ENCODE data around the gene GATM. TPM values are rescaled to one million over a fixed set of nuclear protein-coding genes. Genes with fewer than 3 reads are reported as not detected.
A peak's percentile ranks its signal among the peaks of the same experiment; 100 is the strongest.

Gene GATM
- total and polyA plus RNA-seq, 12 donors: 3.6 to 73.2 (median 25.8) TPM

DNA sequence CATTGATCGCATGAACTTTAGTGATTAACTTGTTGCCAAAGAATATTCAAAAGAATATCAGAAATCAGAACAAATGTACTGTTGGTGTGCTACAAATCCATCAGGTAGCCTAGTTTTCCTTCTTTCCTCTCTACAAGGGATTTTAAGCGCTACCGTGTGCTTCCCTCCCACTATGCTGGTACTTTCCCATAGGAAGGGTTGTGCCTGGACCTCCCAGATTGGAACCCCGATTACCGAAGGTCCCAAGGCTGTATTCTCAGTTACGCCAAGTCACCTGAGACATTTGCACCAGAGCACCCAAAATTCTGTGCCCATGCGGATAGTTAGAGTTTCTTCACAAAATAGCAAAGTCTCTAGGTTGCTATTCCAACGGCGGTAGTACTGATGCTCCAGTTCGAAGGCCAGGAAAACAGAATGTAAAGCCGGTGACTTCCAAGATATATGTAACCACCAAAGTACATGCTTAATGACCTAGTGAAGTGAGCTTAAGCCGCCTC is 23.4 kb upstream of the GATM start:
- TF ChIP-seq, protein P1, sequence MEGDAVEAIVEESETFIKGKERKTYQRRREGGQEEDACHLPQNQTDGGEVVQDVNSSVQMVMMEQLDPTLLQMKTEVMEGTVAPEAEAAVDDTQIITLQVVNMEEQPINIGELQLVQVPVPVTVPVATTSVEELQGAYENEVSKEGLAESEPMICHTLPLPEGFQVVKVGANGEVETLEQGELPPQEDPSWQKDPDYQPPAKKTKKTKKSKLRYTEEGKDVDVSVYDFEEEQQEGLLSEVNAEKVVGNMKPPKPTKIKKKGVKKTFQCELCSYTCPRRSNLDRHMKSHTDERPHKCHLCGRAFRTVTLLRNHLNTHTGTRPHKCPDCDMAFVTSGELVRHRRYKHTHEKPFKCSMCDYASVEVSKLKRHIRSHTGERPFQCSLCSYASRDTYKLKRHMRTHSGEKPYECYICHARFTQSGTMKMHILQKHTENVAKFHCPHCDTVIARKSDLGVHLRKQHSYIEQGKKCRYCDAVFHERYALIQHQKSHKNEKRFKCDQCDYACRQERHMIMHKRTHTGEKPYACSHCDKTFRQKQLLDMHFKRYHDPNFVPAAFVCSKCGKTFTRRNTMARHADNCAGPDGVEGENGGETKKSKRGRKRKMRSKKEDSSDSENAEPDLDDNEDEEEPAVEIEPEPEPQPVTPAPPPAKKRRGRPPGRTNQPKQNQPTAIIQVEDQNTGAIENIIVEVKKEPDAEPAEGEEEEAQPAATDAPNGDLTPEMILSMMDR (IDR thresholded peaks at IDR 0.05): no peak
- no peak for TF ChIP-seq POLR2A (IDR thresholded peaks at IDR 0.05)
- peaks cover 12 to 30% of the 10 kb centered on the region in 2 donors for H3K4me1 ChIP-seq (replicated peaks in 1 of 2)
- peaks cover 0 to 13% of the 10 kb centered on the region in 2 donors for H3K36me3 ChIP-seq (replicated peaks in 1 of 2)
- peak overlapping the region in 4 of 5 donors; percentile 89 to 94 (median 89) for H3K27ac ChIP-seq
- H3K4me3 ChIP-seq: peak overlapping the region; percentile 20 to 98 (median 78)
- no peaks in the 10 kb centered on the region for H3K27me3 ChIP-seq
- intact Hi-C loops (cut with DNase I): loop anchor here in 1 of 2 donors (10.0 kb wide), 1 partner anchor 237 kb away; no protein-coding TSS in a partner anchor
- H3K9me3 ChIP-seq (replicated peaks in 1 of 3): no peaks in the 10 kb centered on the region
- WGBS, 4 donors: 2 to 3% (median 3%) methylated on average over 10 to 12 of the region's 12 CpGs
- peak in 2 of 7 donors; percentile 18 to 53 for DNase-seq

DNA sequence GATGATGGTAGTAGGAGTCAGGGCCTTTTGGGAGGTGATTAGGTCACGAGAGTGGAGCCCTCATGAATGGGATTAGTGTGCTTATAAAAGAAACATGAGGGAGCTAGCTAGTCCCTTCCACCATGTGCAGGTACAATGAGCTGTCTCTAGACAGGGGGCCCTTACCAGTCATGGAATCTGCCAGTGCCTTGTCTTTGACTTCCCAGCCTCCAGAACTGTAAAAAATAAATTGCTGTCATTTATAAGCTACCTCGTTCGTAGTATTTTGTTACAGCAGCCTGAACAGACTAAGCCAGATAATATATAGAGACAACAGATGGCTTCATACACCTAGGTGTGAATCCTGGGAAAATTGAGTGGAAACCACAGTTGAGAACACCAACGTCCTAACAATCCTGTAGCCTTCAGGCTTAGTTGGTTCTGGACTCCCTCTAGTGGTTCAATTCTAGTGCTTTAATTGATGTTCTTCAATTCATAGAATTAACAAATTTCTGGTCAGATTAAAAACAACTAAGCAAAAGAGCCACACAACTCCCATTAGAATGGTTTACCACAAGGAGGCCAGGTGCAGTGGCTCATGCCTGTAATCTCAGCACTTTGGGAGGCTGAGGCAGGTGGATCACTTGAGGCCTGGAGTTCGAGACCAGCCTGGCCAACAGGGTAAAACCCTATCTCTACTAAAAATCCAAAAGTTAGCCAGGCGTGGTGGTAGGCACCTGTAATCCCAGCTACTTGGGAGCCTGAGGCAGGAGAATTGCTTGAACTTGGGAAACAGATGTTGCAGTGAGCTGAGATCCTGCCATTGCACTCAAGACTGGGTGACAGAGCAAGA is 21.3 kb upstream of the GATM start:
- no peaks in the 10 kb centered on the region for H3K27me3 ChIP-seq
- TF ChIP-seq, protein P1 (IDR thresholded peaks at IDR 0.05): peak; percentile 64 to 80 (median 75)
- no peak for TF ChIP-seq POLR2A (IDR thresholded peaks at IDR 0.05)
- no peak overlapping the region for H3K27ac ChIP-seq
- 47 to 53% (median 51%) methylated on average over 6 of the region's 6 CpGs for WGBS, 4 donors
- no peaks in the 10 kb centered on the region for H3K36me3 ChIP-seq (replicated peaks in 1 of 2)
- H3K4me1 ChIP-seq (replicated peaks in 1 of 2): peaks cover 12 to 19% of the 10 kb centered on the region in 2 donors
- DNase-seq: peak in 2 of 7 donors; percentile 22 to 28
- intact Hi-C loops (cut with DNase I): loop anchor here (10.0 kb wide), 3 partner anchors 85 to 235 kb away; no protein-coding TSS in a partner anchor
- no peaks in the 10 kb centered on the region for H3K9me3 ChIP-seq (replicated peaks in 1 of 3)
- H3K4me3 ChIP-seq: no peak overlapping the region

DNA sequence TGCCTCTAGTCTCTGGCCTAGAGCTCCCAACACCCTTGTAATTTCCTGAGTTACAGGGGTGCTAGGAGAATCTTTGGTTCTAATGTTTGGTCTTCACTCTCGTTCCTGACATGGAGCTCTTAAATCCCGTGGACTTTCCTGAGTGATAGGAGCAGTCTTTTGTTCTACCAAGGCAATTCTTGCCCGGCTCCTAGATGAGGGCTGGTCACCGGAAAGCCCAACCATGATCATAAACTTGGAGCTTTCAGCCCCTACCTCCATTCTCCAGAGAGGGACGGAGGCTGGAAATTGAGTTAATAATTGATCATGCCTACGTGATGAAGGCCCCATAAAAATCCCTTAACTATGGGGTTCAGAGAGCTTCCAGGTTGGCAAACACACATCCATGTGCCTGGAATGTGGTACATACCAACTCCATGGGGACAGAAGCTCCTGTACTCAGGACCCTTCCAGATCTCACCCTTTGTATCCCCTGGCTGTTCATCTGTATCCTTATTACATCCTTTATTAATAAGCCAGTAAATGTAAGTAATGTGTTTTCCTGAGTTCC is 18.8 kb upstream of the GATM start:
- Histone ChIP-seq H3K4me3 (no peak overlapping the region), H3K27ac (no peak overlapping the region), H3K4me1 (replicated peaks in 1 of 2) (peaks cover 3 to 5% of the 10 kb centered on the region in 2 donors), H3K9me3 (replicated peaks in 1 of 3) (no peaks in the 10 kb centered on the region), H3K27me3 (no peaks in the 10 kb centered on the region), H3K36me3 (replicated peaks in 1 of 2) (no peaks in the 10 kb centered on the region)
- WGBS, 4 donors: 78 to 85% (median 82%) methylated on average over 6 of the region's 6 CpGs
- TF ChIP-seq, protein P1 (IDR thresholded peaks at IDR 0.05): no peak
- TF ChIP-seq POLR2A (IDR thresholded peaks at IDR 0.05): no peak
- intact Hi-C loops (cut with DNase I): loop anchor here (10.0 kb wide), 3 partner anchors 82 to 232 kb away; no protein-coding TSS in a partner anchor
- DNase-seq: no peak

DNA sequence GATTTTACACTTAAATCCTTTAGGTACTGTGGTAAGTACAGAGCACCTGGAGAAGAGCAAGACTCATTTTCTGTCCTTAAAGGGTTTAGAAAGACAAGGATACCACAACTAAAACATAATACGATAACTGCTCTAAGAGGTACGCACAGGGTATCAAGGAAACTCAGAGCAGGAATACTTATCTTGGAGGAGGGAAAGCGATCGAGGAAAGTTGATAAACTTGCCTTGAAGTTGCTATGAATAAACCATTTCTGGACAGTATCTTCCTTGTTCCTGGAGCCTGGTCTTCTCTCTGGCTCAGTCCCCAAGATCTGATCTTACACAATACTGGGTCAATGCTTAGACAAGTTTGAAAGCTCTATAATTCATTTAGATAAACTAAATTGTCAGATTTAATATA is 17.6 kb upstream of the GATM start:
- 55 to 80% (median 70%) methylated on average over 4 of the region's 4 CpGs for WGBS, 4 donors
- Histone ChIP-seq H3K27ac (no peak overlapping the region), H3K9me3 (replicated peaks in 1 of 3) (no peaks in the 10 kb centered on the region), H3K4me1 (replicated peaks in 1 of 2) (no peaks in the 10 kb centered on the region), H3K4me3 (no peak overlapping the region), H3K36me3 (replicated peaks in 1 of 2) (no peaks in the 10 kb centered on the region), H3K27me3 (no peaks in the 10 kb centered on the region)
- intact Hi-C loops (cut with DNase I): loop anchor here (10.0 kb wide), 3 partner anchors 81 to 231 kb away; no protein-coding TSS in a partner anchor
- no peak for DNase-seq
- TF ChIP-seq, protein P1 (IDR thresholded peaks at IDR 0.05): no peak
- no peak for TF ChIP-seq POLR2A (IDR thresholded peaks at IDR 0.05)

Data from adrenal gland (tissue), 12 donors.